HG02981 (cell line): Measurements from ENCODE around the gene HLA-DPB1.
A peak's percentile ranks its signal among the peaks of the same experiment; 100 is the strongest.
"Not testable (repeated sequence)": the region's sequence is repeated elsewhere in the genome, so short reads cannot be mapped to it uniquely, and the experiment has no call there.

Source experiments
- ATAC-seq: cut with Tn5 transposase; IDR thresholded peaks from one replicate; pipeline ENCODE4 v1.9.1; 2021; ENCODE audit warnings: mild to moderate bottlenecking, moderate library complexity; ENCODE audit not compliant: unreplicated experiment

The HLA-DPB1 gene

GRCh38 chr6:33075568-33076405, at the start of gene HLA-DPB1:
Gene HLA-DPB1, plus strand, starts transcription at chr6:33075990. Its CDS starts 52 bp downstream, at chr6:33076042.
- ATAC-seq: peak; percentile 68

GRCh38 chr6:33028220-33028849, 47.5 kb upstream of the HLA-DPB1 start:
- no peak for ATAC-seq

- peak; percentile 80 for ATAC-seq
Measured at GRCh38 chr6:33029328-33030184, 46.2 kb upstream of the HLA-DPB1 start.

- ATAC-seq: no peak
Measured at GRCh38 chr6:33030245-33030644, 45.5 kb upstream of the HLA-DPB1 start.

DNA sequence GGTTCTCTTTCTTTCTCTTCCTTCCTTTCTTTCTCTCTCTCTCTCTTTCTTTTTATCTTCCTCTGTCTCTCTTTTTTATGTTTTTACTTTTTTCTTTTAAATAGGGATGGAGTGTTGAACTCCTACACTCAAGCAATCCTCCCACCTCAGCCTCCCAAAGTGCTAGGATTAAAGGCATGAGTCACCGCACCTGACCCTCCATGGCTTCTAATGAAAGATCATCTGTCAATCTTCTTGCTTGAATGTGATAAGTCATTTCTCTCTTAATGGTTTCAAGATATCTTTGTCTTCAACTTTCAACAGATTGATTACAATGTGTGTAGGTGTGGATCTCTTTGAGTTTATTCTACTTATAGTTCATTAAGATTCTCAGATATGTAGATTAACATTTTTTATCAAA, 41.2 kb upstream of the HLA-DPB1 start:
- no peak for ATAC-seq

GRCh38 chr6:33036535-33036934, 39.3 kb upstream of the HLA-DPB1 start:
- no peak for ATAC-seq

GRCh38 chr6:33040157-33040556, 35.6 kb upstream of the HLA-DPB1 start:
- no peak for ATAC-seq

DNA sequence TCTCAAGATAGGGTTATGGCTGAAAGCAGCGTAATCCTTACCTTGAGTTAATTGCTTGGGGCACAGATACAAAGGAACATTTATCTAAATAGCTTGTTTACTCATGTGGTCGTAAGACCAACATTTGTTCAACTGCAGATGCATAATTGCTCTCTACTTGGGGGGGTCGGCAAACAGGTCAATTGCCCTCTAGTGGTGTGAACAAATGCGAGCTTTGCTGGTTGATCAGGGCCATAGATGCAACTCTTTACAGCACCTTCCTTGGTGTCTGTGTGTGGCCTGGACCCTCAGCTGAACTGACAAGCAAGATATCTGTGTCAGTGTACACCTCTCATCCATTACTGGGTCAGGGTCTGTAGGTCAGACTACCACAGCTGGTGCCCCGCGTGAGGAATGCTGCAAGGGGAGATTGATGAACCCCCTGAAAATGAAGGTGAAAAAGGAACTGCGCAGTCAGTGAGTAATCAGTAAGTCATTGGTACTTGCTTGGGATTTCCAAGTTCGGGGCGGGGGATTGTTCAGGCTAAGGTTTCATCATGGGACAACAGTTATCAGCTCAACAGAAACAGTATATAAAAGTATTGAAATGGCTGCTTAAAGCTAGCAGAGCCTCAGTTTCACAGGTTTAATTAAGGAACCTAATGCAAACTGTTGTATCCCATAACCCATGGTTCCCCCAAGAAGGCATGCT, 26.3 kb upstream of the HLA-DPB1 start:
- ATAC-seq: no peak

DNA sequence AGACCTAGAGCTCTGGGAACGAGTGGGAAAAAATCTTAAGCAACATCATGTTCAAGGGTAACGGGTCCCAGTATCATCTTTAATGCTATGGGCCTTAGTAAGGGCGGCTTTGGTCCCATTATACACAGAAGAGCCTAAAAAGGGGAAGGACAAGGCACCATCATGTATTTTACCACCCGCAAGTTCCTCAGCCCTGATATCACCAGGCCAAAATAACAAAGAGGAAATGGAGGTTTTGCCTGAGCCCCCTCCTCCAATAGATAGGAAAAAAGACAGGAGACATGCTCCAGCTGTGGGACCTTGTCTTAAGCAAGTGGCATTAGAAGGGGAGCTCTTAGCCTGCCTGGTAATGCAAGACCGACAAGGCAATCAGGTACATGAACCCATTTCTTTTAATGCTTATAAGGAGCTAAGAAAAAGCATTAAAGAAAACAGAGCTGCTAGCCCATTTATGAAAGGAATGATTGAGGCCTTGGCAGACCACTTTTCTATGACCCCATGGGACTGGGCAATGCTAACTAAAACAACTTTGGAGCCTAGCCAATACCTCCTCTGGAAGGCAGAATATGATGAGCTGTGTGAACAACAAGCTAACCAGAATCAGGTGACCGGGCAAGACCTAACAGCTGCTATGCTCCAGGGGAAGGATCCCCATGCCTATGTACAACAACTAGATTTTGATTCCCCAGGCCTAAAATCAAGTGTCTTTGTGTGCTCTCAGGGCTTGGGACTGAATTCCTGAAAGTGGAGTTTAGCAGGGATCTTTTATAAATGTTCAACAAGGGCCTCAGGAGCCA, 25.6 kb upstream of the HLA-DPB1 start:
- no peak for ATAC-seq

- no peak for ATAC-seq
Measured at GRCh38 chr6:33052627-33053026, 23.2 kb upstream of the HLA-DPB1 start.

DNA sequence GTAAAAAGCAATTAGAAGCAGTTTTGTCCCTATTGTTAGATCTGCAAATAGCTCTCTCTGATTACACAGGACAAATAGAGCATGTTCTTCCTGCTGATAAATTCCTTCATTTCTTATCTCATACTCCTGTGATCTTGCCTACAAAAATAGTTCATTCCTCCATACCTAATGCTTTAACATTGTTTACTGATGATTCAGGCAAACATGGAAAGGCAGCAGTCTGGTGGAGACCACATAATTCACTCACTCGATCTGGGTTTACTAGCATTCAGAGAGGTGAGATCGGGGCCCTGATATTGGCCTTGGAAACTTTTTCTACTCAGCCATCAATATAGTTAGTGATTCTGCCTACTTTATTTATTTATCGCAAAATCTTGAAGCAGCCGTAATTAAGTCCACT, 22.6 kb upstream of the HLA-DPB1 start:
- no peak for ATAC-seq

DNA sequence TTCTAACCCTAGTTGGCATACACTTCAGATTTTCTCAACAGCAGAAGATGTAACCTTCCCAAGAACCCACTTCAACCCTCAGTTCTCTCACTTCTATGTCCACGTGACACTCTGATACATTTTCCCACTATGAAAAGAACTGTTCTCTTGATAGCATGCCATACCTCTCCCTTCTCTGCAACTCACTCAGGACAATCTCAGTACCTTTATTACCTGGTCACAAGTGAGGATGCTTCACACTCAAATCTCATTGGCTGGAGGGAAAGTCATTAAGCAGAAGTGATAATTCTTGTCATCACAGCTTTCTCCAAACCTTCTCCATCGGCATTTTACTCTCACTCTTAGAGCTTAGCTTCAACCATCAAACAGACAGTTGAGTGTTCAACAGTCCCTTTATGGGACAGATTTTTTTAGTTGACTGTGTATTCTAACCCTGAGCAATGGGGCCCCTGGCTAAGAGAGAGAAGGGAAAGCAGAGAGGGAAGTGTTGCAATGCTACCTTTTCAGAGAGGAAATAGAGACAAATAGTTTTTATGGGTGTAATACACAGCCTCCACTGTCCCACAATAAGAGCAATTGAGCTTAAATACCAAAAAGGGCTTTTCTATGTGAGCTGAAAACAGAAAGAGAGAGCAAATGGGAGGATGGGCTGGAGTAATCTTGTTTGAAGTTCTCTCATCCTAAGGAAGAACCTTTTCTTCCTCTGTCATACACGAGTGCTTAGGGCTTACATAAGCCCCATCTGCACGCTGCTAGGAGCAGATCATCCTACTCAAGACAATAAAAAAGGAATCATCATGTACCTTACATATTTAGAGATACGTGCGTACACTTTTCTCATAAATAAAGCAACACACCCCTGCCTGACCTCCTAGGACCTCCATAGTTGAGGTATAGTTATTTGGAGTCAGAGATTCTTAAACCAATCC, 18.3 kb upstream of the HLA-DPB1 start:
- no peak for ATAC-seq

- ATAC-seq: no peak
Measured at GRCh38 chr6:33061987-33062386, 13.8 kb upstream of the HLA-DPB1 start.

- ATAC-seq: not testable (repeated sequence)
Measured at GRCh38 chr6:33063435-33063834, 12.4 kb upstream of the HLA-DPB1 start.

- no peak for ATAC-seq
Measured at GRCh38 chr6:33064723-33065122, 11.1 kb upstream of the HLA-DPB1 start.

DNA sequence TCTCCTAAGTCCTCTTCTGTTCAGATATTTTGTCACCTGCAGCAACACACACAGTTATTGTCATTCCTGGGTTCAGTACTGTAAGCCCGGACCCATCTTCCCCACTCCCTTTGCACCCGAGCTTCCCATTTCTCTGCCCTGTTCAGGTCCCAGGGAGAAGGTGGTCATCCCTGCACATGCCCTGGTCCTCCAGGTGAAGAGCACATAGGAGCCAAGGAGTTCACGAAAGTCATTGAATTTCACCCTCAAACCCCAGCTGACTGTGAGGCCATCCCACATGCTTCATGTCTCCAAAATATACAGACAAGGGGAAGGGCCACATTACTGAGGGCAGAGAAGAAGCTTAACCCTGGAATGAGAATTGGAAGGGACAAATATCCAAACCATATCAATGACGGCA, 10.5 kb upstream of the HLA-DPB1 start:
- ATAC-seq: no peak

- no peak for ATAC-seq
Measured at GRCh38 chr6:33066917-33067521, 8.8 kb upstream of the HLA-DPB1 start.

DNA sequence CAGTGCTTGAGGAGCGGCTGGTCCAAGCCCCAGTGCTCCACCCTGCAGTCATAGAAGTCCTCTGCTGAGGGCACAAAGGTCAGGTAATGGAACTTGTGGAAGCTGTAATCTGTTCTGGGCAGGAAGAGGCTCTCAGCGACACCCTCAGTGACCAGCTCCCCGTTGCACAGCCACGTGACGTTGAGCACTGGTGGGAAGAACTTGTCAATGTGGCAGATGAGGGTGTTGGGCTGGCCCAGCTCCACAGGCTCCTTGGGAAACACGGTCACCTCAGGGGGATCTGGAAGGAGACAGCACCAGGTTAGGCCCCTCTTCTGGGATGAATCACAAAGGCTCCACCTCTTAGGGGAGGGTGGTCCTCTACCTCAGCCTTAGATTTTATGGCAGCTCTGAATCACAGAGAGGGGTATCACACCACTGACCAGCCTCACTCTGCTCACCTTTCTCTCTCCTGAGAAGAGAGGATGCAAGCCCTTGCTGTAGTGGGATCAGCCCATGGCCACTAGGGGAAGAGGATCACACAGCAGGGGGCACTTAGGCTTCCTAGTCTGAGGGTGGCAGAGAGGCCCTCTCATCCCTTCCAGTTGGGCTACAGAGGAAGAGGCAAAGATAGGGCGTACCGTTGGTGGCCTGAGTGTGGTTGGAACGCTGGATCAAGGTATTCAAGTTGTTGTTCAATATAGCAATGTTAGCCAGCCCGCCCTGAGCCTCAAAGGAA, 6.6 kb upstream of the HLA-DPB1 start:
- ATAC-seq: no peak
